Measurements from ENCODE around the gene FBXW8.

DNA sequence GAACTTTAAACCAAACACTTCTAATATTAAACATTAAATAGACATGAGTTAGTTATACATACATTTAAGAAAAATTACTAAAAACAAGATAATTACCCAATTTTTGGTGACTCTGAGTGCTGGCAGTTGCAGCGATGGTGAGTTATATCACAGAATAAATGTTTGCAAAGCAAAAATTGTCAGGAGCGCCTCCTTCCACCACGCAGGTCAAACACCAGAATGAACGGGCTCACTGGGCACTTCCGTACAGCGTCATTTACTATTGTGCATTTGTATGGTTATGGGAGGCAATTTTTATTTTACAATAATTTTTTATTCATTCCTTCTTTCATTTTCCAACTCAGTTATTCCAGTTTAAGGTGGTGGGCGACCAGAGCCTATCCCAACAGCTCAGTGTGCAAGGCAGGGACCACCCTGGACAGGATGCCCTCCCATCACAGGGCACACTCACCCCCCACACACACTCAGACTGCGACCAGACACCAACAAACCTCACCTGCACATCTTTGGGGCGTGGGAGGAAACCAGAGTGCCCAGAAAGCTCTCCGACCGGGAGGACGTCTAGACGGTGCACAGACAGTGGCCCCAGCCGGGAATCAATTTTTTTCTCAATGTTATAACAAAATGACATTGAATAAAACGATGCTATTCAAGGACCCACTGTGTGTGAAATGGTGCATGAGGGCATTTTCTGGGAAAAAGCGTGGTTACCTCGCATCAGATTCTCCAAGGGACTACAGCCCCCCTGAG lies 121.3 kb downstream of the FBXW8 start:
- TF ChIP-seq, protein P1, sequence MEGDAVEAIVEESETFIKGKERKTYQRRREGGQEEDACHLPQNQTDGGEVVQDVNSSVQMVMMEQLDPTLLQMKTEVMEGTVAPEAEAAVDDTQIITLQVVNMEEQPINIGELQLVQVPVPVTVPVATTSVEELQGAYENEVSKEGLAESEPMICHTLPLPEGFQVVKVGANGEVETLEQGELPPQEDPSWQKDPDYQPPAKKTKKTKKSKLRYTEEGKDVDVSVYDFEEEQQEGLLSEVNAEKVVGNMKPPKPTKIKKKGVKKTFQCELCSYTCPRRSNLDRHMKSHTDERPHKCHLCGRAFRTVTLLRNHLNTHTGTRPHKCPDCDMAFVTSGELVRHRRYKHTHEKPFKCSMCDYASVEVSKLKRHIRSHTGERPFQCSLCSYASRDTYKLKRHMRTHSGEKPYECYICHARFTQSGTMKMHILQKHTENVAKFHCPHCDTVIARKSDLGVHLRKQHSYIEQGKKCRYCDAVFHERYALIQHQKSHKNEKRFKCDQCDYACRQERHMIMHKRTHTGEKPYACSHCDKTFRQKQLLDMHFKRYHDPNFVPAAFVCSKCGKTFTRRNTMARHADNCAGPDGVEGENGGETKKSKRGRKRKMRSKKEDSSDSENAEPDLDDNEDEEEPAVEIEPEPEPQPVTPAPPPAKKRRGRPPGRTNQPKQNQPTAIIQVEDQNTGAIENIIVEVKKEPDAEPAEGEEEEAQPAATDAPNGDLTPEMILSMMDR (optimal IDR thresholded peaks at IDR 0.05 in 1 of 3, IDR thresholded peaks at IDR 0.05 in 1 of 3, conservative IDR thresholded peaks at IDR 0.05 in 1 of 3; ENCODE audit: extremely low read depth in 1 of 3, insufficient read depth in 2 of 3, low read length in 3 of 3): no peak
- TF ChIP-seq EZH2 (IDR thresholded peaks at IDR 0.05; ENCODE audit: low read length): no peak

All from keratinocyte (primary cell).